ENCODE measurements around the gene KANSL1L. TPM values are rescaled to one million over a fixed set of nuclear protein-coding genes. Genes with fewer than 3 reads are reported as not detected.

The KANSL1L gene
- total and polyA plus RNA-seq, 2 experiments from 2014 or later = 4.2 to 38.6 TPM

GRCh38 chr2:210113614-210114235 is 57.5 kb downstream of the KANSL1L start:
- no peaks in the 10 kb centered on the region for H3K27me3 ChIP-seq
- peaks cover 11% of the 10 kb centered on the region for H3K36me3 ChIP-seq (replicated peaks; ENCODE audit: insufficient read depth, low read depth)
- no peak for TF ChIP-seq EZH2 (IDR thresholded peaks at IDR 0.05; ENCODE audit: borderline replicate concordance)
- TF ChIP-seq EZH2phosphoT487 (IDR thresholded peaks at IDR 0.05; ENCODE audit: low read depth, severe bottlenecking, unreplicated experiment) = no peak
- no peak for TF ChIP-seq CTCF (IDR thresholded peaks at IDR 0.05; ENCODE audit: poor library complexity)
- no peaks in the 10 kb centered on the region for H4K20me1 ChIP-seq (ENCODE audit: insufficient read depth, poor library complexity, severe bottlenecking)
- H3K4me1 ChIP-seq (ENCODE audit: insufficient read depth) = no peaks in the 10 kb centered on the region
- H3K4me2 ChIP-seq = no peak overlapping the region
- H3K9me3 ChIP-seq (ENCODE audit: low read depth) = peaks cover 16% of the 10 kb centered on the region
- H3K9me2 ChIP-seq (replicated peaks; ENCODE audit: insufficient read depth) = no peaks in the 10 kb centered on the region
- no peak overlapping the region for H3K27ac ChIP-seq
- peaks cover 27% of the 10 kb centered on the region for H3K79me2 ChIP-seq
- no peak overlapping the region for H2AFZ ChIP-seq
- 96% methylated on average over 3 of the region's 3 CpGs for WGBS (ENCODE audit: low lambda C conversion rate, missing lambda C conversion rate)
- no peak for DNase-seq (ENCODE audit: low spot score)
- no peak overlapping the region for H3K4me3 ChIP-seq

- Histone ChIP-seq H3K9me3 (ENCODE audit: low read depth) (peaks cover 16% of the 10 kb centered on the region), H3K79me2 (peaks cover 27% of the 10 kb centered on the region), H3K4me2 (no peak overlapping the region), H4K20me1 (ENCODE audit: insufficient read depth, poor library complexity, severe bottlenecking) (no peaks in the 10 kb centered on the region), H3K4me1 (ENCODE audit: insufficient read depth) (no peaks in the 10 kb centered on the region), H2AFZ (no peak overlapping the region), H3K9me2 (replicated peaks; ENCODE audit: insufficient read depth) (no peaks in the 10 kb centered on the region), H3K36me3 (replicated peaks; ENCODE audit: insufficient read depth, low read depth) (peaks cover 11% of the 10 kb centered on the region), H3K27ac (no peak overlapping the region), H3K27me3 (no peaks in the 10 kb centered on the region), H3K4me3 (no peak overlapping the region)
- DNase-seq (ENCODE audit: low spot score) = no peak
- TF ChIP-seq EZH2 (IDR thresholded peaks at IDR 0.05; ENCODE audit: borderline replicate concordance) = no peak
- no peak for TF ChIP-seq CTCF (IDR thresholded peaks at IDR 0.05; ENCODE audit: poor library complexity)
- no peak for TF ChIP-seq EZH2phosphoT487 (IDR thresholded peaks at IDR 0.05; ENCODE audit: low read depth, severe bottlenecking, unreplicated experiment)
Measured at GRCh38 chr2:210112871-210113270, 58.3 kb downstream of the KANSL1L start.

GRCh38 chr2:210099940-210100339 is 71.3 kb downstream of the KANSL1L start:
- Histone ChIP-seq H3K4me1 (ENCODE audit: insufficient read depth) (no peaks in the 10 kb centered on the region), H3K4me3 (no peak overlapping the region), H4K20me1 (ENCODE audit: insufficient read depth, poor library complexity, severe bottlenecking) (no peaks in the 10 kb centered on the region), H3K27me3 (no peaks in the 10 kb centered on the region), H3K36me3 (replicated peaks; ENCODE audit: insufficient read depth, low read depth) (no peaks in the 10 kb centered on the region), H3K79me2 (no peaks in the 10 kb centered on the region), H3K27ac (no peak overlapping the region), H2AFZ (no peak overlapping the region), H3K9me3 (ENCODE audit: low read depth) (no peaks in the 10 kb centered on the region), H3K4me2 (no peak overlapping the region), H3K9me2 (replicated peaks; ENCODE audit: insufficient read depth) (no peaks in the 10 kb centered on the region)
- 87% methylated on average over 6 of the region's 6 CpGs for WGBS (ENCODE audit: low lambda C conversion rate, missing lambda C conversion rate)
- no peak for DNase-seq (ENCODE audit: low spot score)
- no peak for TF ChIP-seq CTCF (IDR thresholded peaks at IDR 0.05; ENCODE audit: poor library complexity)
- TF ChIP-seq EZH2 (IDR thresholded peaks at IDR 0.05; ENCODE audit: borderline replicate concordance) = no peak
- no peak for TF ChIP-seq EZH2phosphoT487 (IDR thresholded peaks at IDR 0.05; ENCODE audit: low read depth, severe bottlenecking, unreplicated experiment)

GRCh38 chr2:210094787-210095186 is 76.4 kb downstream of the KANSL1L start:
- no peaks in the 10 kb centered on the region for H4K20me1 ChIP-seq (ENCODE audit: insufficient read depth, poor library complexity, severe bottlenecking)
- no peaks in the 10 kb centered on the region for H3K79me2 ChIP-seq
- H3K4me2 ChIP-seq = no peak overlapping the region
- H3K4me1 ChIP-seq (ENCODE audit: insufficient read depth) = no peaks in the 10 kb centered on the region
- no peaks in the 10 kb centered on the region for H3K9me2 ChIP-seq (replicated peaks; ENCODE audit: insufficient read depth)
- no peak for DNase-seq (ENCODE audit: low spot score)
- no peaks in the 10 kb centered on the region for H3K9me3 ChIP-seq (ENCODE audit: low read depth)
- H3K27me3 ChIP-seq = no peaks in the 10 kb centered on the region
- H2AFZ ChIP-seq = no peak overlapping the region
- H3K4me3 ChIP-seq = no peak overlapping the region
- no peak for TF ChIP-seq EZH2phosphoT487 (IDR thresholded peaks at IDR 0.05; ENCODE audit: low read depth, severe bottlenecking, unreplicated experiment)
- TF ChIP-seq CTCF (IDR thresholded peaks at IDR 0.05; ENCODE audit: poor library complexity) = no peak
- no peak for TF ChIP-seq EZH2 (IDR thresholded peaks at IDR 0.05; ENCODE audit: borderline replicate concordance)
- H3K27ac ChIP-seq = no peak overlapping the region
- no peaks in the 10 kb centered on the region for H3K36me3 ChIP-seq (replicated peaks; ENCODE audit: insufficient read depth, low read depth)
